Activated CD8-positive, alpha-beta T cell treated with anti-CD3 and anti-CD28 coated beads, Interleukin-2, amount 10 ng/mL, durations not matched to agents 7 days and 5 days (primary cell): ENCODE results near the gene BCL2L12. TPM values are rescaled to one million over a fixed set of nuclear protein-coding genes. Genes with fewer than 3 reads are reported as not detected.

Experiments
- ATAC-seq: fragments of 150-1000 bp; cut with Tn5 transposase; one replicate; pipeline ENCODE4 v1.10.0; 2021; ENCODE audit warnings: moderate library complexity
- CTCF ChIA-PET: fragments of 350-600 bp; sonication (Branson Sonifier 250); formaldehyde crosslinking; loops from one replicate; lab custom pipeline; 2021; ENCODE audit warnings: antibody characterized with exemption; lab: Charles Lee
- POLR2A ChIA-PET: fragments of 350-600 bp; sonication (Branson Sonifier 250); formaldehyde crosslinking; loops from one replicate; lab custom pipeline; 2021; ENCODE audit warnings: antibody characterized with exemption; lab: Charles Lee
- DNase-seq: peaks from one replicate; pipeline ENCODE4 v3.0.0-alpha.2; 2020
- H3K27ac Mint-ChIP-seq: one replicate; pipeline ENCODE4 v1.8.0; 2021; ENCODE audit warnings: mild to moderate bottlenecking, mixed read lengths
- H3K27me3 Mint-ChIP-seq: one replicate; pipeline ENCODE4 v1.8.0; 2021; ENCODE audit warnings: low read depth, mixed read lengths
- H3K36me3 Mint-ChIP-seq: one replicate; pipeline ENCODE4 v1.8.0; 2021; ENCODE audit warnings: low read depth, mixed read lengths
- H3K4me1 Mint-ChIP-seq: one replicate; pipeline ENCODE4 v1.8.0; 2021; ENCODE audit warnings: low read depth, mixed read lengths
- H3K4me3 Mint-ChIP-seq: one replicate; pipeline ENCODE4 v1.8.0; 2021; ENCODE audit warnings: mild to moderate bottlenecking, mixed read lengths
- H3K9me3 Mint-ChIP-seq: one replicate; pipeline ENCODE4 v1.8.0; 2022; ENCODE audit warnings: mixed read lengths; ENCODE audit not compliant: insufficient read depth
- total RNA-seq, 2 experiments: library from RNA; stranded (reverse); gene quantifications; one replicate each; pipeline ENCODE4 v1.2.3, GENCODE V29; 2021

Gene BCL2L12
- total RNA-seq, 2 experiments from 2014 or later: 84.7 to 87.7 TPM

- Mint-ChIP-seq H3K36me3 (peaks cover 33% of the 10 kb centered on the region), H3K27me3 (no peaks in the 10 kb centered on the region), H3K27ac (peak overlapping the region; percentile 34), H3K4me1 (peaks cover 38% of the 10 kb centered on the region), H3K9me3 (no peaks in the 10 kb centered on the region), H3K4me3 (no peak overlapping the region)
- DNase-seq (peak; percentile 95), ATAC-seq (peak; percentile 8)
- CTCF ChIA-PET: interaction anchor here (0.6 to 1.5 kb wide), 28 partner anchors 8 to 207 kb away, joined by 3 to 7 read pairs (median 4); partner anchors contain the start of genes AP2A1, BCL2L12, CPT1C and IRF3
- POLR2A ChIA-PET: interaction anchor here (0.6 kb wide), 1 partner anchor 14 kb away, joined by 3 read pairs; no protein-coding TSS in a partner anchor
These were observed 15.0 kb downstream of the BCL2L12 start for GRCh38 chr19:49680421-49681351.

GRCh38 chr19:49681830-49682229 lies 16.1 kb downstream of the BCL2L12 start:
- H3K4me3 Mint-ChIP-seq: no peak overlapping the region
- POLR2A ChIA-PET: no interaction called here
- DNase-seq (no peak), ATAC-seq (no peak)
- CTCF ChIA-PET: interaction anchor here (1.1 to 1.3 kb wide), 3 partner anchors 9 to 110 kb away, joined by 3 to 7 read pairs (median 3); partner anchors contain the start of gene CPT1C
- H3K27me3 Mint-ChIP-seq: no peaks in the 10 kb centered on the region
- peaks cover 33% of the 10 kb centered on the region for H3K4me1 Mint-ChIP-seq
- H3K9me3 Mint-ChIP-seq: no peaks in the 10 kb centered on the region
- H3K27ac Mint-ChIP-seq: no peak overlapping the region
- H3K36me3 Mint-ChIP-seq: peaks cover 34% of the 10 kb centered on the region

- Mint-ChIP-seq H3K4me3 (no peak overlapping the region), H3K4me1 (peaks cover 37% of the 10 kb centered on the region), H3K36me3 (peaks cover 35% of the 10 kb centered on the region), H3K9me3 (no peaks in the 10 kb centered on the region), H3K27ac (no peak overlapping the region), H3K27me3 (no peaks in the 10 kb centered on the region)
- ATAC-seq (no peak), DNase-seq (no peak)
- POLR2A ChIA-PET: no interaction called here
- CTCF ChIA-PET: no interaction called here
These were observed 16.5 kb downstream of the BCL2L12 start for GRCh38 chr19:49682274-49682673.

- POLR2A ChIA-PET: no interaction called here
- ATAC-seq: no peak
- no peaks in the 10 kb centered on the region for H3K27me3 Mint-ChIP-seq
These were observed 18.1 kb downstream of the BCL2L12 start for GRCh38 chr19:49683814-49684250.

GRCh38 chr19:49684251-49684982 lies 18.7 kb downstream of the BCL2L12 start:
- Mint-ChIP-seq H3K36me3 (peaks cover 43% of the 10 kb centered on the region), H3K4me1 (peaks cover 42% of the 10 kb centered on the region), H3K27me3 (no peaks in the 10 kb centered on the region), H3K27ac (no peak overlapping the region), H3K4me3 (no peak overlapping the region), H3K9me3 (no peaks in the 10 kb centered on the region)
- ChIA-PET CTCF (interaction anchor here (0.6 kb wide), 1 partner anchor 10 kb away, joined by 3 read pairs; no protein-coding TSS in a partner anchor), POLR2A (no interaction called here)
- DNase-seq: no peak
- no peak for ATAC-seq

More at GRCh38 chr19:49683814-49684250, 18.1 kb downstream of the BCL2L12 start:
- no peak overlapping the region for H3K27ac Mint-ChIP-seq
- H3K9me3 Mint-ChIP-seq: no peaks in the 10 kb centered on the region
- H3K36me3 Mint-ChIP-seq: peaks cover 42% of the 10 kb centered on the region
- H3K4me3 Mint-ChIP-seq: no peak overlapping the region
- no peak for DNase-seq
- H3K4me1 Mint-ChIP-seq: peaks cover 39% of the 10 kb centered on the region
- CTCF ChIA-PET: no interaction called here

- ChIA-PET CTCF (interaction anchor here (0.6 to 1.0 kb wide), 2 partner anchors 11 to 32 kb away, joined by 3 to 4 read pairs; no protein-coding TSS in a partner anchor), POLR2A (no interaction called here)
- H3K4me3 Mint-ChIP-seq: no peak overlapping the region
- peaks cover 41% of the 10 kb centered on the region for H3K4me1 Mint-ChIP-seq
- H3K36me3 Mint-ChIP-seq: peaks cover 43% of the 10 kb centered on the region
- ATAC-seq (no peak), DNase-seq (no peak)
- H3K9me3 Mint-ChIP-seq: no peaks in the 10 kb centered on the region
- no peaks in the 10 kb centered on the region for H3K27me3 Mint-ChIP-seq
- no peak overlapping the region for H3K27ac Mint-ChIP-seq
These were observed 19.3 kb downstream of the BCL2L12 start for GRCh38 chr19:49684983-49685553.

GRCh38 chr19:49685845-49686332 lies 20.2 kb downstream of the BCL2L12 start:
- Mint-ChIP-seq H3K36me3 (peaks cover 46% of the 10 kb centered on the region), H3K4me3 (no peak overlapping the region), H3K27me3 (peaks cover 7% of the 10 kb centered on the region), H3K9me3 (no peaks in the 10 kb centered on the region), H3K27ac (no peak overlapping the region), H3K4me1 (peaks cover 40% of the 10 kb centered on the region)
- ChIA-PET POLR2A (no interaction called here), CTCF (interaction anchor here (1.0 kb wide), 1 partner anchor 32 kb away, joined by 4 read pairs; no protein-coding TSS in a partner anchor)
- ATAC-seq: no peak
- DNase-seq: no peak

DNA sequence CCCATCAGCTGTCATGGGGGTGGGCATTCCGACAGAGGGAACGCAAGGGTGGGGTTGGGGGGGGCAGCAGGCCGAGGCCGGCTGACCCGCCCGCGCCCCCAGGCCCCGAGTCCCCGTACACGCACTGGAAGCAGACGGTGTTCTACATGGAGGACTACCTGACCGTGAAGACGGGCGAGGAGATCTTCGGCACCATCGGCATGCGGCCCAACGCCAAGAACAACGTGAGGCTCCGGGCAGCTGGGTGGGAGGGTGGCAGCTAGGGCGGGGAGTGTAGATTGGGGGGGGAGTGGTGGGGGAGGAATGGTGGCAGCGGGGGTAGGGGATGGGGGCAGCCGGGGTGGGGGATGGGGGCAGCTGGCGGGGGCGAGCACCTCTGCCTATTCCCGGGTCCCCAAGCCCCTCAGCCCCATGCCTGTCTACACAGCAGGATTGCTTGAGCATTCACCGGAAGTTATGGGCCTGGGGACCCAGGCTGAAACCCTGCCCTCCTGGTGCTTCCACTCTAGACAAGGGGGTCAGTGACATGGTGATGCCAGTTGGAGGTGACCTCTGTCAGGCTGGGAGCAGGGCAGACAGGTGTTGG lies 20.9 kb downstream of the BCL2L12 start:
- no peak overlapping the region for H3K4me3 Mint-ChIP-seq
- no peak overlapping the region for H3K27ac Mint-ChIP-seq
- POLR2A ChIA-PET: interaction anchor here (0.6 kb wide), 1 partner anchor 183 kb away, joined by 3 read pairs; no protein-coding TSS in a partner anchor

GRCh38 chr19:49687150-49687549 lies 21.4 kb downstream of the BCL2L12 start:
- POLR2A ChIA-PET: interaction anchor here (0.6 kb wide), 1 partner anchor 182 kb away, joined by 3 read pairs; no protein-coding TSS in a partner anchor
- no peak for ATAC-seq
- Mint-ChIP-seq H3K4me1 (peaks cover 43% of the 10 kb centered on the region), H3K4me3 (no peak overlapping the region), H3K27me3 (peaks cover 15% of the 10 kb centered on the region), H3K9me3 (no peaks in the 10 kb centered on the region), H3K27ac (no peak overlapping the region), H3K36me3 (peaks cover 38% of the 10 kb centered on the region)
- DNase-seq: no peak
- CTCF ChIA-PET: no interaction called here

More for the DNA sequence above, 20.9 kb downstream of the BCL2L12 start:
- no peak for DNase-seq
- peaks cover 43% of the 10 kb centered on the region for H3K36me3 Mint-ChIP-seq
- no peak for ATAC-seq
- no peaks in the 10 kb centered on the region for H3K9me3 Mint-ChIP-seq
- CTCF ChIA-PET: no interaction called here
- H3K4me1 Mint-ChIP-seq: peaks cover 42% of the 10 kb centered on the region
- H3K27me3 Mint-ChIP-seq: peaks cover 14% of the 10 kb centered on the region

DNA sequence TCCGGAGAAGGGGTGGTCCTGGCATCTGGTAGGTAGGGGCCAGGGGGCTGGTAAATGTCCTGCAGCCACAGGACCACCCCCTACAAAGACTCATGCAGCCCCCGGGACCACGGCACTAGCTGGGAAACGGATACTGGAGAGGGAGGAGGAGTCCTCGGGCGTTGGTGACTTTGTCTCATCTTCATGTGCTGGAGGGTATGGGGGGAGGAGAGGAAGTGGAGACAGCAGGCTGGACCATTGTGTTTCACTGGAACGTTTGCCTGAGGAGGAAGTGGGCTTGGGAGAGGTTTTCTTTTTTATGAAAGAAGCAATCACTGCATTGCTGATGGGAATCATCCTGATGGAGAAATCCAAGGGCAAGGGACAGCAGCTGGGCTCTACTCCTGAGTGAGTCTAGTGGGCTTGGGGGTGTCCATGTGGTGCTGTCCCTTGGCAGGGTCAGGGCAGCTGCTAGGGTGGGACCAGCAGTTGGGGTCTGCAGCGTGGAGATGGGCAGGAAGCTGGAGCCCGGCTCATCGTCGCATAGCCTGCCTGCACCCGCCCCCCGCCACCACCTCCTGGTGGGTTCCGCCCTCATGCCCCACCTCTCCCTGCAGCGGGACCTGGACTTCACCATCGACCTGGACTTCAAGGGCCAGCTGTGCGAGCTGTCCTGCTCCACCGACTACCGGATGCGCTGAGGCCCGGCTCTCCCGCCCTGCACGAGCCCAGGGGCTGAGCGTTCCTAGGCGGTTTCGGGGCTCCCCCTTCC lies 22.0 kb downstream of the BCL2L12 start:
- ATAC-seq: no peak

More for the DNA sequence above, 22.0 kb downstream of the BCL2L12 start:
- DNase-seq: no peak
- CTCF ChIA-PET: interaction anchor here (0.6 to 1.4 kb wide), 2 partner anchors 8 to 9 kb away, joined by 3 read pairs; no protein-coding TSS in a partner anchor
- Mint-ChIP-seq H3K4me1 (peaks cover 41% of the 10 kb centered on the region), H3K27me3 (peaks cover 19% of the 10 kb centered on the region), H3K36me3 (peaks cover 33% of the 10 kb centered on the region), H3K4me3 (no peak overlapping the region), H3K27ac (no peak overlapping the region), H3K9me3 (no peaks in the 10 kb centered on the region)
- POLR2A ChIA-PET: no interaction called here
